A549 (cell line): ENCODE results near the gene MPHOSPH6. TPM values are rescaled to one million over a fixed set of nuclear protein-coding genes. Genes with fewer than 3 reads are reported as not detected.

Experiments used
- ATAC-seq, 2 experiments: fragments of 200-7000 bp in 1 of 2; fragments of >200 bp in 1 of 2; cut with Nextera tagmentation in 1 of 2; cut with Tn5 transposase in 1 of 2; 3 replicates each; pipeline versions ENCODE4 v1.8.0 to v1.9.1; 2018 to 2020; ENCODE audit warnings: mild to moderate bottlenecking in 1 of 2, moderate library complexity in 1 of 2
- CTCF ChIA-PET: fragments of 300-600 bp; sonication (Branson Sonifier 250); formaldehyde crosslinking; extraction: SDS; loops from one replicate; lab custom pipeline; 2021; ENCODE audit warnings: antibody characterized with exemption, inconsistent platforms; lab: Yijun Ruan, JAX
- POLR2A ChIA-PET: fragments of 350-600 bp; formaldehyde crosslinking; extraction: SDS; loops from one replicate; lab custom pipeline; 2021; ENCODE audit warnings: antibody characterized with exemption, inconsistent platforms; lab: Yijun Ruan, JAX
- DNase-seq, 2 experiments: peaks; one replicate each; pipeline versions ENCODE4 v3.0.0 to v3.0.0-alpha.2; 2011 to 2016; ENCODE audit warnings: low read depth in 1 of 2, low spot score in 1 of 2
- FAIRE-seq: peaks from 2 replicates; lab custom pipeline; 2011; peaks lifted over from hg19 to GRCh38; lab: Jason Lieb, UNC
- H3K27ac ChIP-seq, 2 experiments: fragments of >200 bp; sonication (Bioruptor Twin); formaldehyde crosslinking; 3 replicates each; pipeline ENCODE4 v1.5.1; 2016 to 2017
- H3K4me1 ChIP-seq: fragments of >200 bp; sonication (Bioruptor Twin); formaldehyde crosslinking; 3 replicates; pipeline ENCODE4 v1.6.1; 2016
- H3K4me2 ChIP-seq: fragments of >200 bp; sonication (Bioruptor Twin); formaldehyde crosslinking; 3 replicates; pipeline ENCODE4 v1.6.1; 2016
- H3K4me3 ChIP-seq: fragments of >200 bp; sonication (Bioruptor Twin); formaldehyde crosslinking; 3 replicates; pipeline ENCODE4 v1.5.1; 2016
- H3K9me3 ChIP-seq: fragments of >200 bp; sonication (Bioruptor Twin); formaldehyde crosslinking; 3 replicates; pipeline ENCODE4 v1.6.1; 2016
- BCL3 ChIP-seq: fragments of >200 bp; sonication (Bioruptor Twin); formaldehyde crosslinking; IDR thresholded peaks from 3 replicates; pipeline ENCODE4 v1.6.1; 2016
- CBX2 ChIP-seq: fragments of 200-600 bp; sonication (generic); IDR thresholded peaks from 2 replicates; pipeline ENCODE4 v1.6.1; 2016; ENCODE audit warnings: low read depth, mild to moderate bottlenecking, borderline replicate concordance
- CBX8 ChIP-seq: fragments of 200-600 bp; sonication (generic); IDR thresholded peaks from 2 replicates; pipeline ENCODE4 v1.6.1; 2016
- CEBPB ChIP-seq, 2 experiments: fragments of >200 bp in 1 of 2; sonication (Bioruptor Twin) in 1 of 2; formaldehyde crosslinking in 1 of 2; IDR thresholded peaks; 2 replicates each; pipeline ENCODE4 v1.6.1; 2012 to 2016
- CHD2 ChIP-seq: fragments of 150-350 bp; IDR thresholded peaks from 2 replicates; pipeline ENCODE4 v1.6.1; 2014; ENCODE audit warnings: low read length; ENCODE audit not compliant: partially characterized antibody
- CHD4 ChIP-seq: fragments of 200-600 bp; sonication (generic); IDR thresholded peaks from 2 replicates; pipeline ENCODE4 v1.6.1; 2016; ENCODE audit warnings: antibody characterized with exemption, mild to moderate bottlenecking, borderline replicate concordance
- CTCF ChIP-seq: fragments of >200 bp; sonication (Bioruptor Twin); formaldehyde crosslinking; IDR thresholded peaks from 3 replicates; pipeline ENCODE4 v1.5.1; 2016
- EHMT2 ChIP-seq: fragments of 200-600 bp; sonication (generic); IDR thresholded peaks from 2 replicates; pipeline ENCODE4 v1.6.1; 2016; ENCODE audit warnings: antibody characterized with exemption, low read depth, mild to moderate bottlenecking, moderate library complexity
- ELK1 ChIP-seq: fragments of 150-350 bp; IDR thresholded peaks from 2 replicates; pipeline ENCODE4 v1.6.1; 2014; ENCODE audit warnings: low read depth, mild to moderate bottlenecking, low read length
- EP300 ChIP-seq, 2 experiments: fragments of >200 bp; sonication (Bioruptor Twin); formaldehyde crosslinking; IDR thresholded peaks; 2 replicates in 1 of 2; 3 replicates in 1 of 2; pipeline ENCODE4 v1.6.1; 2016 to 2017
- ESRRA ChIP-seq: fragments of 150-350 bp; IDR thresholded peaks from 2 replicates; pipeline ENCODE4 v1.6.1; 2014; ENCODE audit warnings: mild to moderate bottlenecking, low read length, borderline replicate concordance
- FOSB ChIP-seq: fragments of 250-450 bp; sonication (Bioruptor Pico); IDR thresholded peaks from 2 replicates; pipeline ENCODE4 v1.5.0; 2020; ENCODE audit warnings: mild to moderate bottlenecking, moderate library complexity
- FOSL2 ChIP-seq, 2 experiments: fragments of 450-650 bp in 1 of 2; fragments of >200 bp in 1 of 2; sonication (Bioruptor Twin) in 1 of 2; formaldehyde crosslinking; IDR thresholded peaks; 2 replicates each; pipeline versions ENCODE4 v1.5.0 to v1.6.1; 2016 to 2020; ENCODE audit warnings: mild to moderate bottlenecking in 1 of 2, moderate library complexity in 1 of 2
- GATA3 ChIP-seq: IDR thresholded peaks from 2 replicates; pipeline ENCODE4 v1.6.1; 2012; ENCODE audit warnings: borderline replicate concordance
- HDAC2 ChIP-seq: fragments of 200-600 bp; sonication (generic); IDR thresholded peaks from 2 replicates; pipeline ENCODE4 v1.6.1; 2016
- NR3C1 ChIP-seq: fragments of >200 bp; sonication (Bioruptor Twin); formaldehyde crosslinking; IDR thresholded peaks from 3 replicates; pipeline ENCODE4 v1.6.1; 2017
- POLR2A ChIP-seq: IDR thresholded peaks from 2 replicates; pipeline ENCODE4 v1.6.1; 2012; ENCODE audit warnings: mild to moderate bottlenecking, low read length
- RARB ChIP-seq: fragments of 250-450 bp; sonication (Bioruptor Pico); IDR thresholded peaks from 2 replicates; pipeline ENCODE4 v1.8.0; 2021; ENCODE audit warnings: mild to moderate bottlenecking, moderate library complexity
- RCOR1 ChIP-seq: fragments of 150-350 bp; IDR thresholded peaks from 2 replicates; pipeline ENCODE4 v1.6.1; 2014; ENCODE audit warnings: antibody characterized with exemption, low read length, low read depth
- SMC3 ChIP-seq: fragments of >200 bp; sonication (Bioruptor Twin); formaldehyde crosslinking; IDR thresholded peaks from 3 replicates; pipeline ENCODE4 v1.6.1; 2018; ENCODE audit warnings: inconsistent platforms
- SREBF2 ChIP-seq: fragments of 450-650 bp; IDR thresholded peaks from 2 replicates; pipeline ENCODE4 v1.6.1; 2014; ENCODE audit warnings: mild to moderate bottlenecking, moderate library complexity
- TFCP2L1 ChIP-seq: fragments of 250-450 bp; sonication (Bioruptor Pico); IDR thresholded peaks from 2 replicates; pipeline ENCODE4 v1.5.0; 2021; ENCODE audit warnings: mild to moderate bottlenecking
- ZC3H11A ChIP-seq: fragments of 450-650 bp; IDR thresholded peaks from 2 replicates; pipeline ENCODE4 v1.6.1; 2014; ENCODE audit warnings: antibody characterized with exemption, mild to moderate bottlenecking
- WGBS: methylation state at CpG from one replicate; pipeline ENCODE4 v1.1.6; 2017; ENCODE audit errors: missing lambda C conversion rate; 5-methylcytosine and 5-hydroxymethylcytosine counted together
- polyA plus RNA-seq, 4 experiments: library from polyadenylated mRNA; depleted of rRNA in 3 of 4; stranded (reverse); fragments of >200 nt; fragmentation: RNase III in 1 of 4; extraction: RNeasy Plus Mini Kit Qiagen cat#74134 plus additional on column Dnase treatment in 1 of 4; gene quantifications; 2 replicates in 3 of 4; 3 replicates in 1 of 4; pipeline ENCODE4 v1.2.3, GENCODE V29; 2011 to 2017

The MPHOSPH6 gene
- polyA plus RNA-seq, 2 of the 4 experiments (the other 2 are of a cell fraction): 43.7 to 49.4 TPM

- TF ChIP-seq CTCF (no peak), CBX8 (no peak), FOSB (no peak), SMC3 (no peak), SREBF2 (no peak)
Observed at GRCh38 chr16:82152196-82152595, 17.8 kb downstream of the MPHOSPH6 start (continued).

GRCh38 chr16:82150549-82150948 lies 19.5 kb downstream of the MPHOSPH6 start:
- peaks cover 9% of the 10 kb centered on the region; the same call in 2 of the 3 replicates for H3K4me1 ChIP-seq
- no peak overlapping the region for H3K27ac ChIP-seq
- 100% methylated on average over 1 of the region's 1 CpG for WGBS
- FAIRE-seq: no peak
- H3K9me3 ChIP-seq: peaks cover 2% of the 10 kb centered on the region; the same call in 1 of the 3 replicates
- no peak overlapping the region for H3K4me3 ChIP-seq
- ChIA-PET POLR2A (no interaction called here), CTCF (interaction anchor here (0.6 kb wide), 1 partner anchor 134 kb away, joined by 3 read pairs; no protein-coding TSS in a partner anchor)
- no peak for DNase-seq
- TF ChIP-seq RARB (CRISPR knock-in tag): no peak
- no peak for TF ChIP-seq GATA3
- TF ChIP-seq FOSL2 (IDR thresholded peaks at IDR 0.05): no peak
- no peak for TF ChIP-seq FOSL2 (CRISPR knock-in tag; IDR thresholded peaks at IDR 0.05)
- TF ChIP-seq EHMT2: no peak
- TF ChIP-seq ELK1: no peak
- TF ChIP-seq BCL3: no peak
- TF ChIP-seq ZC3H11A: no peak
- no peak for TF ChIP-seq FOSB
- no peak for TF ChIP-seq CHD4
- no peak for TF ChIP-seq NR3C1
- TF ChIP-seq EP300 (IDR thresholded peaks at IDR 0.05): no peak
- no peak for TF ChIP-seq TFCP2L1 (CRISPR knock-in tag)
- TF ChIP-seq RCOR1: no peak
- TF ChIP-seq CTCF: no peak
- no peak for TF ChIP-seq CHD2
- no peak for TF ChIP-seq CBX2
- no peak for TF ChIP-seq POLR2A
- no peak for TF ChIP-seq ESRRA
- TF ChIP-seq HDAC2: no peak
- TF ChIP-seq CEBPB (IDR thresholded peaks at IDR 0.05): no peak
- no peak for ATAC-seq
- H3K4me2 ChIP-seq: no peak overlapping the region
